Activated CD4-positive, alpha-beta T cell treated with anti-CD3 and anti-CD28 coated beads, Interleukin-2, amount 50 U/mL, for 16 hours (primary cell): ENCODE data around the gene PCBP3.

Experiments used
- DNase-seq: peaks from one replicate; pipeline ENCODE4 v3.0.0-alpha.2; 2020

The PCBP3 gene

GRCh38 chr21:45899317-45900033 is 255.9 kb downstream of the PCBP3 start:
- DNase-seq = no peak

DNA sequence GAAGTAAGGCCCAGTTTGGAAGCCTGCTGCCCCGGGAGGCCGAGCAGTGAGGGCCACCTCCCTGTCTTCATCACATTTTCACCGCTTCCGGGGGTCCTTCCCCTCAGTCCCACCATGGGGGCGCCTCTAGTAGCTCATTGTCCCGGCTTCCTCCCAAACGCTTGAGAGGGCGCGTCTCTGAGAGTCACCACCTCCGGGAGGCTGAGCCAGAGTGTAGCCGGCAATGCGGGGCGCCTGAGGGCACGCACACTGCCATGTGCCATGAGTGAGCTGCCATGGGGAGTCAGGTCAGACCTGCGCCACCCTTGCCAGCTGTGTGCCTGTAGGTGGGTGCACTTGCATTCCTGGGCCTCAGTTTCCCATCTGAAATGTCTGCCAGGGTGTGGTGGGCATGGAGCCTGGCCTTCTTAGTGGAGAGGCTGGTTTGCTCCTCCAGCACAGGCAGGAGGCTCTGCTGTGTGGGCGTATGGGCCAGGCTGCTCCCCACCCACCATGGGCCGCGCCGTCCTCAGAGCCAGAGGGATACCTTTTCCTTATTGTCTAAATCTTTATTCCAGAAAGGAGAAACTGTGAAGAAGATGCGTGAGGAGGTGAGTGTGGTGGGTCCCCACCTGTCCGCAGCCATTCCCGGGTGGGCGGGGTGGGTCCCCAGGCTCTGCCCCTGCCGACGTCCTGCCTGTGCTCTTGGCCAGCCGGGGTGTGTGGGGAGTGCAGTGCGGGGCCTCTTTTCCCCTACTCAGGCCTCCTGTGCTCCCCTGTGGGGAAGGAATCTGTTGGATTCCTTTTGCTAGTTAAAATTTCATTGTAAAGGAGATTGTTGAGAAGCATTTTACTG is 256.7 kb downstream of the PCBP3 start:
- DNase-seq = no peak

DNA sequence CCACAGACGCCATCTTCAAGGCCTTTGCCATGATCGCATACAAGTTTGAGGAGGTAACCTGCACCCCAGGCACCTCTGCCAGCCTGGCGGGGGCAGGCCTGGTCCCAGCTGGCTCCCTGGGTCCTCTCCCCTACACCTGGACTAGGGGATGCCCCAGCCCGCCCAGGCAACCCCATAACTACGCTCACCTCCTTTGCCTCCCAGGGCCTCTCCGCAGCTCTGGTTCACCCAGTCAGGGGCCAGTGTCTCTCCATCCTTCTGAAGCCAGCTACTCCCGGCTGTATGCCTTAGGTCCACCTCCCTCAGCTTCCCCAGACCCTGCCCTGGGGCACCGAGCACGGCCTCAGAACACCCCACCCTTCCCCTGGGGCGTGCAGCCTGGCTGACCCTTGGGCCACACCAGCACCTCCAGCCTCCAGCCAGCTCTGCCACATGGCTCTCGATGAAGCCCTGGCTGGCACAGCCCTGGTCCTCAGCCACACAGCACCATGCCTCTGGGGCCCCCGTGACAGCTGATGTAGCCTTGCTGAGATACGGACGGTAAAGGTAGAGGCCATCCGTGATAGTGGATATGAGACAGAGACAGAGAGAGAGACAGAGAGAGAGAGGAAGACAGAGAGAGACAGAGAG is 257.7 kb downstream of the PCBP3 start:
- no peak for DNase-seq

GRCh38 chr21:45902292-45902995 is 258.9 kb downstream of the PCBP3 start:
- no peak for DNase-seq

DNA sequence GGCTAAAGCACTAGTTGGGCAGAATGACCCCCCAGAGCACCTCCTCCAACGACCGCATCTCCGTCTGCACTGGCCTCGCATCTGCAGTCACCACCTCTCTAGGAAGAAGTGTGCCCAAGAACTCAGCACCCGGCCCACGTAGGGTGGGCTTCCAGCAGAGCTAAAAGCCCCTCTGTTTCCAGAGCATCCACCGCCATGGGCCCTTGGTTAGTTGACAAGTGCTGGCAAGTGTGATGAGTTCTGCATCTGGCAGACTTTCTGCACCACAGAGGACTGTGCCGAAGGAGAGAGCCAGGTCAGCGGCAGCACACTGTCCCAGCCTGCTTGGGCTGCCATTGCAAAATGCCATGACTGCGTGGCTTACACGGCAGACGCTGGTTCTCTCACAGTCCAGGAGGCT is 261.7 kb downstream of the PCBP3 start:
- no peak for DNase-seq

DNA sequence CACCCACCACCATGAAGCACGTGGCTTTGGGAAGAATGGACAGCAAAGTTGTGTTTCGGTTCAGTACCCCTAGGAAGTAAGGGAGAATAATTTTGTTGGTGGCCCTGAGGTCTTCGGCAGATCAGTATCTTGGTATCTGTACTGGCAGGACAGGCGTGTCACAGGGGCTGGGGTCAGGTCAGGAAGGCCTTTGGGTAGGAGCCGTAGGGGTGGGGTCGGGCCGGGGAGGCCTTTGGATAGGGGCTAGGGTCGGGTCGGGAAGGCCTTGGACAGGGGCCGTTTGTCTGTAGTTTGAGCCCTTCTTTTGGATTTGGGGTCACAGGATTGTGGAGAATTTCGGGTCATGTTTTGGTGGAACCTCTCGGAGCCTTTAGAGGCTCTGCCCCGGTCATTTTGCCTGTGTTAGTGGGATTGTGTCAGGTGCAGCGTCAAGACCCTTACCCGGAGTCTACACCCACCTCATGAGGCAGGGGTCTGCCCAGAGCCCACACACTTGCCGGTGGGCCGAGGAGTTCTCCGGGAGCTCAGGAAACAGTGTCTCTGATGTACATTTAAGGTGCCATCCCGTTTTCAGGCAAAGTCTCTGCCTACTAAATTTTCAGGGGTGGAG is 262.8 kb downstream of the PCBP3 start:
- no peak for DNase-seq

DNA sequence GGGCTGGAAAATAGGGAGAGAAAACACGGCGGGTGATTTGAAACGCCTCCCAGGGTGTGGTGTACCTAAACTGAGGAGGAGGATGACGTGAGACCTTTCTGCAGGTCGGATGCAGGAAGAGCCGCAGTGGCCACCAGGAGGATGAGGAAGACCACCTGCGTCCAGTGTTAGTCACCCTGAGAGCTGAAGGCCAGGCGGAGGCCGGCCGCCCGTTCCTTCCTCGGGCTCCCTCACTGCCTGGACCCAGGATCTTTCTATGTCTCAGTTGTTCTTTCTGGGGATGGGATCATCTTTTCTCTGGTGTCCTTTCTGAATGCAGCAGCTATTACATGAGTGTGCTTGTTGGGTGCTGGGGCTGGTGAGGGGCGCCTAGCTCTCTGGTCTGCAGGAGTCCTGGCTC is 263.3 kb downstream of the PCBP3 start:
- no peak for DNase-seq

GRCh38 chr21:45908536-45909237 is 265.2 kb downstream of the PCBP3 start:
- no peak for DNase-seq

DNA sequence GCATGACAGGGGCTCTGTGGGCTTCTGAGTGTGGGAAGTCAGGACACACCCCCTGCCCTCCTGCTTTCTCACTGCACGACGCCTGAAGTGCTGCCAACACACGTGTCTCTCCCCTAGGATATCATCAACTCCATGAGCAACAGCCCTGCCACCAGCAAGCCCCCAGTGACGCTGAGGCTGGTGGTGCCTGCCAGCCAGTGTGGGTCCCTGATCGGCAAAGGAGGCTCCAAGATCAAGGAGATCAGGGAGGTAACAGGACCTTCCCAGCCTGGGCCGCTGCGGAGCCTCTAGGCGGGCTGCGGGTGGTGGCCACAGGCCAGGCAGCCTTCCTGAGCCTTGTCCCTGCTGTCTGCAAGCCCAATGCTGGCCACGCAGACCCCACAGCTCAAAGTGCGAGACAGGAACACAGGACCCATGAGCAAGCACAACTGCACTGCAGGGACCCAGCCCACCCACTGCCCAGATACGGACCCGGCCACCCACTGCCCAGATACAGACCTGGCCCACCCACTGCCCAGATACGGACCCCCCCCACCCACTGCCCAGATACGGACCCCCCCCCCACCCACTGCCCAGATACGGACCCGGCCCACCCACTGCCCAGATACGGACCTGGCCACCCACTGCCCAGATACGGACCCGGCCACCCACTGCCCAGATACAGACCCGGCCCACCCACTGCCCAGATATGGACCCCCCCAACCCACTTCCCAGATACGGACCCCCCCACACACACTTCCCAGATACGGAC is 265.9 kb downstream of the PCBP3 start:
- DNase-seq = no peak

DNA sequence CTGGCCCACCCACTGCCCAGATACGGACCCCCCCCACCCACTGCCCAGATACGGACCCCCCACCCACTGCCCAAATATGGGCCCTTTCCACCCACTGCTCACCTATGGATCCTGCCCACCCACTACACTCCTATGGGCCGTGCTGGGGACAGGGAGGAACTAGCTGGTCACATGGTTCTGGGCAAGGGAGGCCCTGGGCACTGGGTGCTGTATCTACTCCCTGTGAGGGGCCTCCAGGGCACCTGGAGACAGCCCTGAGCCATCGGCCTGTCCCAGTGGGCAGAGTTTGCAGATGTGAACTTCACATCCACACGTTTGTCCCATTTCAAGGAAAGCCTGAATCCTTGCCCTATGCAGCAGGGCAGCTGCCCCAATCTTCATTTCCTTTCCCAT is 266.6 kb downstream of the PCBP3 start:
- no peak for DNase-seq

DNA sequence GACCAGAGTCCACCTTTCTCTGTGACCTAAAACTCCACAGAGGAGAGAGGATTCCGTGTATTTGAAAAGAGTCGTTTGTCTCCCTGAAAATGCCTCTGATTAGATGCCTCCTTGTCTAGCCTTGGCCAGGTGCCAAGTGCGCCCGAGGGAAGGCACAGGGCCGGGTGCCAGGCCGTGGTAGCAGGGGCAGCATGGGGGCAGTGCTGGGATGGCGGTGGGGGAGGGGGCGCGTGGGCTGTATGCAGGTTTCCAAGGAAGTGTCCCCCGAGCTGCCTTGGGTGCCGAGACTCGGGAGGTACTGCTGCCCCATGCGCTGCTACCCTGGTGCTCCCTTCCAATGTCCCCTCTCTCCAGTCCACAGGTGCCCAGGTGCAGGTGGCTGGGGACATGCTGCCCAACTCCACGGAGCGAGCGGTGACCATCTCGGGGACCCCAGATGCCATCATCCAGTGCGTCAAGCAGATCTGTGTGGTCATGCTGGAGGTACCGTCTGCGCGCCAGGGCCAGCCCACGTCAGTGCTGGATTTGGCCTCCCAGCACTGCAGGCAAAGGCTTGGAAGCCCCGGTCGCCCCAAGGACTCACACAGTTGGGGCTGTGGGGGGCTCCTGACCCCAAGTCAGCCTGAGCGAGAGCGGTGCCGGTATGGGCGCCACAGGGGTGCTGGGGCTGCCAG is 267.2 kb downstream of the PCBP3 start:
- no peak for DNase-seq

GRCh38 chr21:45911806-45912325 is 268.3 kb downstream of the PCBP3 start:
- no peak for DNase-seq

DNA sequence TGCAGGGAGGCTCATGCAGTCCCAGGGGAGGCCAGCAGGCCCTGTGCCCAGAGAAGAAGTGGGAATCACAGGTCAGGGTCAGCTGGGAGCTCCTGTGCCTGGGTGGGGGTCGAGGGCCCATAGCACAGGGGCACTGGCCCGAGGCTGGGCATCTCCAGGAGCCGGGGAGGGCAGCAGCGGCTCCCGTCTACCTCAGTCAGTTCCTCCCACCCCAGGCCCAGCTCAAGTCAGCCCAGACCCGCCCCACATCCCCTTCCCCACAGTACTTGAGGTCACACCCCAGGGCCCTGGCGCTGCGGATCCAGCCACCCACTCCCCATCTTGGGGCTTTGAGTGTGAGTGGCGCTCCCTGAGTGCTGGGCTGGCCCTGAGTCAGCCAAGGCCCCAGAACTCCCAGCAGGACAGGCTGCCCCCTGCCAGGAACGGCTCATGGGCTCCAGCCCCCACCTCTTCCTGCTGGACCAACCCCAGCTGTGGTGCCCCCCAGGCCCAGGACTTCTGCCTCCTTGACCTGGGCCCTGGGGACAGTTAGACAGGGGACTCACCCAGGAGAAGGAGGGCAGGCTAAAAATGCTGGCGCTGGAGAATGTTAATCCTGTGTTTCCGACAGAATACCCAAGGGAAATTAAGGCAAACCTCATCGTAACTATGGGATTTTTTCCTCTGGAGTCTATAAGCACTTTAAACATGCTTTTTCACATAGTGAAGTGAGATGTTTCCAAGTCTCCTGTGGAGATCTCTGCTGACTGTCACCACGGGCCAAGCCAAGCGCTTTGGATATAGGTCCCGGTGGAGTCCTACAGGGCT is 269.3 kb downstream of the PCBP3 start:
- no peak for DNase-seq

- DNase-seq = no peak
These were observed 269.9 kb downstream of the PCBP3 start for GRCh38 chr21:45913418-45913765.

- no peak for DNase-seq
These were observed 270.4 kb downstream of the PCBP3 start for GRCh38 chr21:45913886-45914285.

DNA sequence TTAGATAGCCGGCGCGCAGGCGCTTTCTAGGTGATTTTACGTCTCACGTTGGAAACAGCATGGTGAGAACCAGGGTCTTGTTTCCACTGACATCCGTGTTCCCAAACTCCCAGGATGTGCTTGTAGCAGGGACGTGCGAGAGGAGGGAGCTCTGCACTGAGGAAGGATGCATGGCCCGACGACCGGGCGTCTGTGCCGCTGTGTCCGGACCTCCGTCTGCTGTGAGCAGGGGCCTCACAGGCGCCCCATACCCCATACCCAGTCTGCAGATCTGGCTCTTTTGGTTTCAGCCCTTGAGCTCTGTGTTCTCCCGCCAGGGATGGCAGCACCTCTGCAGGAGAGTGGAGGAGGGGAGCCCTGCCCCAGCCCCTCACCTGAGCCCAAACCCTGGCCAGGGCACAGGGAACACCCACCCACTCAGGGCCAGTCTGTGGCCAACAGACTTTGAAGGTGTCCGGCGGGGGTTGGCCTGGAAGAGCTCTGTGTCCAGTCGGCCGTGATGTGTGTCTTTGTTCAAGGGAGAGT is 270.9 kb downstream of the PCBP3 start:
- no peak for DNase-seq

DNA sequence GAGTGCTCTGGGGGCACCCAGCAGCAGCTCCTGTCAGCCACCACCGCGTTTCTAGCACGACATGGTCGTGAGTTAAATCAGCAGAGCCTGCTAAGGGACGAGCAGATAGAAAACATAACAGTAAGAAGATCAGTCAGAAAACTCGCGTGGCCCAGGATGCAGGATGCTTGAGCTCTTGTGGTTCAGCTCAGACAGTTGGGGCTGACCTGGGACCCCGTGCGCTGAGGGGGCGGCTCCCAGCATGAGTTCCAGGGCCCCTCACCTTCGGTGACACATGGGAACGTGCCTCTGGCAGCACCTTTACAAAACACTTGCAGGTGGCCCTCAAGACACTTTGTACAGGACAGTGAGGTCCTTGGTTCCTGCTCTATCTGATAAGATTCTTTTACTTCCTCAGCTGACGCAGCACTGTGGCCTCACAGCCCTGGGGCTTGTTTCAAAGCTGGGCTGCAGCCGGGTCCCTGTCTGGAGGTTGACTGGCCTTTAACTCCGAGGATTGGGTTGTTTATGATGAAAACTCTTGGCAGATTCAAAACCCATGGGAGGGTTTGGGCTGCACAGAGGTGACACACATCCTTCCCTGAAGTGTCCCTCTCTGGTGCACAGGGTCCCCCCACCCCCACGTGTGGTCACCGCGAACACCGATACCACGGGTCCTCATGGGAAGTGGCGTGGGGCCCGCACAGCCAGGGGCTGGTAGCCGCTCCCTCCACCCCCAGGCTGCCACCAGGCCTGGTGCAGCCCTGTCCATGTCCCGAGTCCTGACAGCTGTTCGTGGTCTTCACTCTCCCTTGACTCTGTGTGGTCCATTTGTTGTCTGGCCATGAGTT is 272.7 kb downstream of the PCBP3 start:
- DNase-seq = no peak

GRCh38 chr21:45917241-45917640 is 273.7 kb downstream of the PCBP3 start:
- no peak for DNase-seq

GRCh38 chr21:45918011-45918410 is 274.5 kb downstream of the PCBP3 start:
- DNase-seq = no peak
